GM18499 (cell line): ENCODE measurements around the gene GUCY1B1.

ENCODE experiments used
- ATAC-seq: cut with Tn5 transposase; IDR thresholded peaks from one replicate; pipeline ENCODE4 v1.9.1; 2021; ENCODE audit warnings: moderate number of reproducible peaks; ENCODE audit not compliant: insufficient read depth, unreplicated experiment

GUCY1B1 gene

DNA sequence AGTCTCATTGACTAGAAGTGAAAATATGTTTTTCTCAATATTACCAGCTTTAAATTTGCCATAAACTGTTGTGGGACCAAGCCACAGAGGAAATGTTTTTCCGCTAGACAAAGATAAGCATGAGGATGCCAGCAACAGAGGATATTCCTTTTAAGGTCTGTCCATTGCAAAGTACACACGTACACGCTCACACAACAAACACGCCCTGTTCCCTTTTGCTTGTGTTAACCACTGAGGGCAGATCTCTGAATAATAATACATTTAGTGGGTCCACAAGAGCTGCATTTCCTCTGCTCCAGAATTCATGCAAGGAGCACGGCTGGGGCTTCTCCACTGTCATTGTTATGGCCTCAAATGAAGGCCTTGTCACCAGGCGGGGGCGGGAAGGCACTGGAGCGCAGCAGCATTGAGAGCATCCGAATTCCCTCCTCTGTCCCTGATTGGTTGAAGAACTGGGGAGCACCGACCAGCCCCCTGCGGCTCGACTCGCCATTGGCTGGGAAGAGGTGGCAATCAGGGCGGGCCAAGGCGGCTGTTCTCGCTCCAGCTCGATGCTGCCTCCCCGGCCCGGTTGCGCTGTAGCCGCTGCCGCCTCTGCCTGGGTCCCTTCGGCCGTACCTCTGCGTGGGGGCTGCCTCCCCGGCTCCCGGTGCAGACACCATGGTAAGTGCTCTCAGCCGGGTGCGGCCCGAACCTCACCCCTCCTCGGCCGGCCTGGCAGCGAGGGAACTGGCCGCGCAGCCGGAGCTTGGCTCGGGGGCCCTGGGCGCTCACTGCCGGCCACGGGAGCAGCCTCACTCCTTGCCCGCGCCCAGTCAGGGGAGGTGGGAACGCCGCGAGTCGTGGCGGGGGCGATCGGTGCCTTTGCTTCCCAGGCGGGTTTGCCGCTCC is at the start of gene GUCY1B1:
Gene GUCY1B1, plus strand, starts transcription at position 541 of the 891 bp plus-strand sequence. Its CDS starts 120 bp downstream, at position 661.
- peak; percentile 97 for ATAC-seq

DNA sequence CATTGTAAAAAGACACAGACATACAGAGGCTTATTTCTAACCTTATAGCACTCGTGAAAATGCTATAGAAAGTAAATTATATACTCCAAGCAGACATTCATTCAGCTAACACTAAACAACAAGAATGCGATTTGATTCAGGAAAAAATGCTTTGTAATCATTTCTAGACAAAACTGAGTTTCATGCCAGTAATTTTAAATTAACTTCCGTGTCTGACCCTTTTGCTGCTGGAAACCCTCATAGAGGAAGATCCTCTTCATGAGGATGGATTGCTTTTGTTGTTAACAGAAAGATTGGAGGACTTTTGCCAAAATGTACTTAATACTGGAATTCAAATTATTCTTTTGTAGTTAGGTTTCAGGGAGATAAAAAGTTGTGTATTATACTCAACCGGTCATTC is 48.9 kb upstream of the GUCY1B1 start:
- no peak for ATAC-seq

DNA sequence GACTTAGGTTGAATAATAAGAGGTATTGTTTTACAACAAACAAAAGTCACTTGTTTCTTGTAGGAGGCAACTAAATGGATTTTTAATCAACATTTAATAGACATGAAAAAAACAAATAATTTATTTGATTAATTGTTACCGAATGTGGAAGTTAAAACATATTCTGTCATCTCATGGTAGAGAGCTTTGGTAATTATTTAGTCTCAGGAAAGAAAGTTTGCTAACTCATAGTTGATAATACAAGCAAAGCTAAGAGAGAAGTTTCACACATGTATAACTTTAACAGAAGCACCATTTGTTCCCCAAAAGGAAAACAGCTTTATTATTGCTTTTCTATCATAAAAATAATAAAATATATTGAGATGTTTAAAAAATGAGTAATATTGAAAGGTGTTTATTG is 47.3 kb upstream of the GUCY1B1 start:
- no peak for ATAC-seq

DNA sequence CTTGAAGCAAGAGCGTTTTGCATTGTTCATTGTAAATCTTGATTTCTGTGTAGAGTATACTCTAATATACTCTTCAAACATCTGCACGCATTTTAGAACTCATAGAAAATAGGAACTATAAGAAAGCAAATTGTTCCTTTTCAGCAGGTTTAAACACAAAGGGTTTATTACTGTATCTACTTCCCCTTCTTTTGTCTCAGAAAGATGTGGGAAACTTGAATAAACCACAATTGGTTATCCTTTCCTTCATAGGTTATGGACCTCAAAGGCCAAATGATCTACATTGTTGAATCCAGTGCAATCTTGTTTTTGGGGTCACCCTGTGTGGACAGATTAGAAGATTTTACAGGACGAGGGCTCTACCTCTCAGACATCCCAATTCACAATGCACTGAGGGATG is 46.0 kb upstream of the GUCY1B1 start:
- ATAC-seq, result no peak

DNA sequence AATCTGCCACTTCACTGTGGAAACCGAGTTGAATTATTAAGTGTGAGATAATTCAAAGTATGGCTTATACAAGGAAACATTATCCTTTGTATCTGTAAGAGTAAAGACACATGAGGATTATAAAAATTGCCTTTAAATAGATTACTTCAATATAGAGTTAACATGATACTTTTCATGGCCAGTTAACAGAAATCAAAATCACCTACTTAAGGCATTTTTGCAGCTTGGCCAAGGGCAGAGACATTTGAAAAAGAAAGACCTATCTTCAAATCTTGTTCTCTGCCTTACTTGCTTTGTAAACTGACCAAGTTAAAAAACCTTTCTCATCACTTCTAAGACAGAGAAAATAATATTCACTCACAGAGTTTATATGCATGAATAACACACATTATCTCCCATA is 44.9 kb upstream of the GUCY1B1 start:
- ATAC-seq, result no peak

DNA sequence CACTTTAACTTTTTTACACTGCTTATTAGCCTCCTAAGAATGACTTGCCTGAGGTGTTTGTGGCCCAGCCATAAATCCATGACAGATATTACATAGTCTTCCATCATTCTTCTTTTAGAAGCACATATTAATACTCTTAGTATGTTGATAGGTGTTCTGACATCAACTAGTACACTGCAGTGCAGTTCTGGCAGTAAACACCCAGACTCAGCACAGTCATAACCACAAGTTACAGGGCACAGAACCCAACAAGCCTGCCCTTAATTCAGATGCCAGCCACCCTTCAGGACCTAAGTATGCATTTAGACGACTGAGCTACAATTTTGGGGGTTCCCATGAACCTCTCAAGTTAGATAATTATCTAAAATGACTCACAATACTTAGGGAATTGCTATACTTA is 36.5 kb upstream of the GUCY1B1 start:
- ATAC-seq, result no peak

DNA sequence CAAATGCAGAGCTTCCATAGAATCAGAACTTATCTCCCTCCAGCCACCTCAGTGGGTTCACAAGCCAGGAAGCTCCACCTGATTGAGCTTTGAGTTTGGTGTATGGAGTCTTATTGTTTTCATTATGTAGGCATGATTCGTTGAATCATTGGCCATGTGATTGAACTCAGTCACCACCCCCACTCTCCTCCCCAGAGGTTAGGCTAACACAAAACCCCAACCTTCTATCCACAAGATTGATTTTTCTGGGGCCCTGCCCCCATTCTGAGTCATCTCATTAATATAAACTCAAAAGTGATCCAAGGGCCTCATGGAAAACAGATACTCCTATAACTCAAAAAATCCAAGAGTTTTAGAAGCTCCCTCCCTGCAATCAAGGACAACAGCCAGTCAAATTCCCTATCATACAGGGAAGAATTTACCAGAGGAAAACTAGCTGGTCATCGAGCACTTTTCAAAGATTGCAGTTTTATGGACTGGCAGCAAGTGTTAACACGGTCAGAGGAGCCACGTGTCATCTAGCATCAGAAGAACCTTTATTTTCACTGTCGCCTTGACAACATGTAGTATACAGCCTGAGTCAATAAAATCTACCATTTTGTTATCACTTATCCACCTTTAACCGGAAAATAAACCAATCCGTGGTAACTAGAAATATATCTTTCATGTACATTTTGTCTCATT is 35.9 kb upstream of the GUCY1B1 start:
- ATAC-seq, result no peak

DNA sequence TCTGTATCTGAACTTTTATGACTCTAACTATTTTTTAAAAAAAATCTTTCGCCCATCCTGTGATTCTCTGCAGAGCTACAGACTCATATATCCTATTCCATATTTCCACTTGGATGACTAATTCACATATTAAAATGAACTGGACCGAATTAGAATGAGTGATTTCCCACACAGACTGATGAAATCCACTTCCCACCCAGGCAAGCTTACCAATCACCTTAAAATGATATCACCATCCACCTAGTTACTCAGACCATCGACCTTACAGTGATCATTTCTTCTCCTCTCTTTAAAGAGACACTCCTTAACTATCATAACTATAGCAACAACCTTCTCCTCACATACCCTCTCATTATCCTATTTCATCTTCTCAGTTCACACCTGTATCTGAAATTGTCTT is 34.1 kb upstream of the GUCY1B1 start:
- no peak for ATAC-seq

DNA sequence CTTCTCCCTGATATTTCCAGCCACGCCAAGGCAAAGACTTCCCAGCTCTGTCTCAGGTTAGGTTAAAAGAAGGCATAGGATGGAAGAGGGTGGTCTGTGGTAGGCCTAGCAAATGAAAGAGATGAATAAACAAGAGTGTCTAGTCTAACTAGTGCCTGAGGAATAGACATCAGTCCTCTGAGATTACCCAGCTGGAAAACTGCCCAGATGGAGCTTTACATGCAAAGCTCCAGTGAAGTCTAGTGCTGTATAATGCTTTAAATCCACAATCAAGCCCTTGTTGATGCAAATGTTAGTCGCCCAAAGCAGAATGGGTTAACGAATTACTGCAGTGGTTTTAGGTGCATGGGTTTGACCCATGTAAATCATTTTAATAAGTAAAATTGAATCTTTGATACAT is 24.8 kb upstream of the GUCY1B1 start:
- no peak for ATAC-seq

DNA sequence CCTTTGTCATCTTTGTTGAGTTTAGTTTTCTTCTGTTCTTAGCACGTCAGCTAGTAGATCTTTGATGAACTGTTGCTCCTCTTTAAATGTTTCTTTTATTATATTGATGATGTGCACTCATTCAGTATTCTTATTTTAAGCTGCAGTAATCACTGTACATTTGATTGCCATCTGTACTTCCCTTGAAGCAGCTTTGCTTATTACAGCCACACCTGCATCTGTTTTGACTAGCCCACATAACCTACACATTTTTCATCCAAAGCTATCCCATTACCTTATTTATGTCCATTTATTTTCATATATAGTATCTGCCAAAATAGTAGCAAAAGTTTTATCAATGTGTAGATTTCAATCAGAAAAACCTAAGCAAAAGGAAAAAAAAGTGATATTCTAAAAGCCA is 23.9 kb upstream of the GUCY1B1 start:
- no peak for ATAC-seq

DNA sequence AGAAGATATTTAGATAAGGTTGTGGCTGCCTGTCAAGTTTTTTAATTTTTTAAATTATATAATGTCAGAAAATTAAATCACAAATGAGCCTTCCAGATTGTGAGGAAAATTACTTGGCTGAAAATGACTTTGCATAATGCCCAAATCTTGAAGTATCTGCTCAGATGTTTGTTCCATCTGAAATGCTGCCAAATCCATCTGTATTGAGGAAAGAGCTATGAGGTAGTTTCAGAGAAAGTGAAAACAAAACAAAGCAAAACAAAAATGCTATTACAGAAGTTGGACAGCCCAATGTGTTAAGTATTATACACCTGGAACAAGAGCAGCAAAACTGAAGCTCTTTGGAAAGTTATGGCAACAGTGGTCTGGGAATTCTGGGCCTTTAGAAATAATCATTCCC is 23.3 kb upstream of the GUCY1B1 start:
- ATAC-seq, result no peak

DNA sequence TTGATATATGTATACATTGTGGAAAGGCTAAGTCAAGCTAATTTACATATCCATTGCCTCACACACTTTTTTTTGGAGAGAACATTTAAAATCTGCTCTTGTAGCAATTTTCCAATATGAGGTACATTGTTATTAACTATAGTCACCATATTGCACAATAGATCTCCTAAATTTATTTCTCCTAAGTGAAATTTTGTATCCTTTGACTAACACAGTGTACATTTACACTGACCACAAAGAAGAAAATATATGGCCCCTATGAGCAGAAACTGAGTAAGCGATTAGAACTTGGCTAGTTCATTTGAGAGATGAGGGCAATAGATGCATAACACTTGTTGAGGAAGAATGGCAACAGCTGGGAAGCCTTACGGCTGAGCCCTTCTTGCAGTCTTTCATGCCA is 20.3 kb upstream of the GUCY1B1 start:
- ATAC-seq, result no peak

DNA sequence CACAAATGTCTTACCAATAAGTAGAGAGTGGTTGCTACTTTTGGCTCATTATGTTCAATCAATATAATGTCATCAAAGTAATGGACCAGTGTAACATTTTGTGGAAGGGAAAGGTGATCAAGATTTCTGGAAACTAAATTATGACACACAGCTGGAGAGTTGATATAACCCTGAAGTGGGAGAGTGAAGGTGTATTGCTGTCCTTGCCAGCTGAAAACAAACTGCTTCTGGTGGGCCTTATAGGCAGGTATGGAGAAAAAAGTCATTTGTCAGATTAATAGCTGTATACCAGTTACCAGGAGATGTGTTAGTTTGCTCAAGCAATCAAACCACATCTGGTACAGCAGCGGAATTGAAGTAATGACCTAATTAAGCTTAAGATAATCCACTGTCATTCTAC is 17.3 kb upstream of the GUCY1B1 start:
- ATAC-seq, result no peak

DNA sequence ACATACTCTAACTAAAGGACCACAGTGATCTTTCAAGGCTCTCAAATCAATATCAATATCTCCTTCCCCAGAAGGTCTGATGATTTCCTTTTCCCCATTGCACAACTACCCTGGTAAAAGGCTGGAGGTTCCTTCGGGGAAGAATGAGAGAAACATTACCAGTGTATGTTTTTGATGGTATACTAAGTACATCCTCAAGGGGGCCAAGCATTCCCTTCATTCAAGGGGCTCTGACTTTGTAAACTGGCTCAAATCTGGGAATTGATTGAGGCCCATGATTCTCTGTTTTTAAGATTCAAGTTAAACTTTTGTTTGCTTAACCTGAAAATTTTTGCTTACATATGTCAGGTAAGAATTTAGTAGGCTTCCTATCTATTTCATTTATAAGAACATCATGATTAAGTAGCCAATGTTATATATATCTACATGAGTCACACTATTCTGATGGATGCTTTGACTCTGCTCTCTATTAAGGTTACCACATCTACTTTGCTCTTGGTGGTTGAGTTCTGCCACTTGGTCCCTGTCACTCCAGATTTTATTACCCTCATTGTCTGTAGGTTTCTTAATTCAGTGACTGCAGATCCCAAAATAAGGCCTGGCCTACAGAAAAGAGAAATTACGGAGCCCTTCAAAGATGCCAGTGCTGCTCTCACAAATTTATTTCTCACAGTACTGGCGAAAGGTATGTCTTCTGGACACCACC is 16.4 kb upstream of the GUCY1B1 start:
- ATAC-seq, result no peak

DNA sequence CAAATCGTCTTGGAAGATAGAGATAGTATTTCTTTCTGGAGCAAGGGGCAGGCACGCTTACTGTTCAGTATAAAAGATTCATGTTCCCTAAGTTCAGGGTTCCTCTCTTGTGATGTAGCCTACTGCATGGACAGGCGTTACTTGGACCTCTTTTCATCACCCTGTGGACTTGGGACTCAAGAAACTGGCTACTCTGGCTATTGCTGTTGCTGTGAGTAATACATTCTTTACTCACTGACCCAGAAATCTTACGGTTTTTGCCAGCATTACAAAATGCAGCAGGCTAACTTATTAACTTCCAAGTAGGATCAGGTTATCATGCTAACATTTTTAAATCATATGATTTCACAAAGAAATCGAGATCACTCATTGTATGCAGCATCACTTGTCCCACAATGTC is 12.8 kb upstream of the GUCY1B1 start:
- no peak for ATAC-seq

DNA sequence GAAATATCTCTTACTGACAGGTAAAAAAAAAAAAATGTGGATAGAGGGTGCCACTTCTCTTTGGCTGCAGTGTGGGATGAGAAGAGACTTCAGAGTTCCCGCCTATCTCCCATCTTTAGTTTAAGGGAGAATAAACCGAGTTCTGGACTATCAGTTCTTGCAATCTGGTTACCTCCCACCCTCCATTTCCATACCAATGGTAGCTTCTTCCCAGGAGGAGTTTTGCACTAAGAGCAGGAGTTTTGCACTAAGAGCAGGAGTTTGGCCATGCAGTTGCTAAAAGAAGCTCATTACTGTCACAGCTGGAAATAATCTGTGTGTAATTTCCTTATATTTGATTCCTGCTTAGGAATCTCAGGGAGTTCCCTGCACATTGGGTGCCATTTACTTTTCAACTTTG is 10.8 kb upstream of the GUCY1B1 start:
- ATAC-seq, result no peak

DNA sequence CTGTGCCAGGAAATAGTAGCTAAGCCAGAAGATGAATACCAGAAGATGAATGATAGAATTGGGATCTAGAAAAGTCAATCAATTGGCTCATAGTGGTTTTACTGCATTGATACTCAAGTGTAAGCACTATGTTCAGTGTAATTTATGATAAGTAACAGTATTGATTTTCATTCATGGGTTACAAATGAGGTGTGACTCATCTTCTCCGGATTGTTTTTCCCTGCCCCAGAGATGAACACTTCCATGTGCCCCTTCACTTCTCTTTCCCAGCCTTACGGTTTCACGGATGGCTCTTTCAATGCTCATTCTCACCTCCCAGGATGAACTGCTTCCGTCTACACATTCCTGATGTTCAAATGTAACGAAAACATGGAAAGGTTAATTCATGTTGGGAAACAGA is 9.8 kb upstream of the GUCY1B1 start:
- no peak for ATAC-seq

DNA sequence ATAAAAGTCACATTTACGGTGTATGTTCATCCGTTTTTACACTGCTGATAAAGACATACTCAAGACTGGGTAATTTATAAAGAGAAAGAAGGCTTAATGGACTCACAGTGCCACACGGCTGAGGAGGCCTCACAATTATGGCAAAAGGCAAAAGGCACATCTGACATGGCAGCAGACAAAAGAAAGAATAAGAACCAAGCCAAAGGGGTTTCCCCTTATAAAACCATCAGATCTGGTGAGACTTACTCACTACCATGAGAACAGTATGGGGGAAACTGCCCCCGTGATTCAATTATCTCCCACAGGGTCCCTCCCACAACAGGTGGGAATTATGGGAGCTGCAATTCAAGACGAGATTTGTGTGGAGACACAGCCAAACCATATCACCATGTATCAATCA is 7.3 kb upstream of the GUCY1B1 start:
- no peak for ATAC-seq

DNA sequence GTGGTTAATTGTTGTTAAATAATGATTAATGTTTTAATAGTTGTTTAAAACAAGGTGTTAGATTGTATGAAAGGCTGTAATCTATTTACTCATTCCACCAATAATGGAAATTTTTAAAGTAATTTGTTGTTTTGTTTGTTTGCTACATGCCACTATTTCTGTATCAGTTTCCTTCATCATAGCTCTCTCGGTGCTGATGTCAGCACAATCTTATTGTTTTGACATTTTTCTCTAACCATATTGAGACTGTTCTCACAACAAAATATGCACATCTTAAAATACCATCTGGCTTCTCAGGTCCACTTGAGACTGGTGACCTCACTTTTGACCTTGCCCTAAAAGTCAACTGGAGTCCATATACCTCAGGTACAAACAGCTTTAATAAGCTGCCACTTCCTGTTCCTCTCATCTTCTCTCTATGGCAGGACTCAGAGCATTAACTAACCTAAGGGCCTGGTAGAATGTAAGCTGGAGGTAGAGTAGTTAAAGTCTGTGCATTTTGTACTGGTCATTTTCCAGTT is 1.0 kb upstream of the GUCY1B1 start:
- ATAC-seq, result no peak

DNA sequence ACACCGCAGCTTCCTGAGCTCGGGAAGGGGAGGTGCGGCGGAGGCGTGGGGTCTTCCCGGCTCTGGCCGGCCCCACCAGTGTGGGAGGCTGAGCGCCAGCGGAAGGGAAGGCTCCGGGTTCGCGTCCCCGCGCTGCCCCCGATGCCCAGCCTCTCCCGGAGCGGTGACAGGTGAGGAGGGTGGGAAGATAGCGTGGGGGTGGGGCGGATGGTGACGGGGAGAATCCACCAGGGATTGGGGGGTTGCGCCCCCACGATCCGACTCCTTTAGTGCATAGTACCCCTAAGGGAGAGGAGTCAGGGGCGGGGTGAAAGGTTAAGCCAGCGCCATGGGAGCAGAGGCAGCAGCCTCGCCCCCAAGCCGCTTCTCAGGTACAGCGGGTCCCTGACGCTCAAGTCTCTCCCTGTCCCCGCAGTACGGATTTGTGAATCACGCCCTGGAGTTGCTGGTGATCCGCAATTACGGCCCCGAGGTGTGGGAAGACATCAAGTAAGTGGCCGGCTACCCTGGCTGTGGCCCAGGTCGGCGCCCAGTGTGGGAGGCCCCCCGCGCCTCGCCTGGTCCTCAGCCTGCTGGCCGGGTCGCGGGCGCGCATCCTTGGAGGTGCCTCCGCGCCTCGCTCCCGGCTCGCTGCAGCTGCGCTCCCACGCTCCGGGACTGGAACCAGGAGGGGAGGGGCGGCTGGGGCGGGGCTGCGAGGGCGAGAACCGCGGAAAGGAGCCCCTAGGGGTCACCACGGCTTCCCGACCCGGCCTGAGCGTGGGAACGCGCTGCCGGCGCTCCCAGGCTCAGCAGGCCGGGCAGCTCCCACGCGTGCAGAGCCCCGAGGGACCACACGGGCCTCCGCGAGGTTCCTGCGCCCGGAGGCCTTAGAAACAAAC is 791 bp downstream of the GUCY1B1 start:
- no peak for ATAC-seq
